Raji (cell line): ENCODE results near the gene CAPN13.

ENCODE experiments used
- POLR2A ChIP-seq: IDR thresholded peaks from 2 replicates; pipeline ENCODE4 v1.6.1; 2011; ENCODE audit warnings: low read depth, low read length, control low read depth; ENCODE audit not compliant: insufficient read depth

The CAPN13 gene

GRCh38 chr2:30706534-30707303 is 100.5 kb downstream of the CAPN13 start:
- TF ChIP-seq POLR2A: no peak

DNA sequence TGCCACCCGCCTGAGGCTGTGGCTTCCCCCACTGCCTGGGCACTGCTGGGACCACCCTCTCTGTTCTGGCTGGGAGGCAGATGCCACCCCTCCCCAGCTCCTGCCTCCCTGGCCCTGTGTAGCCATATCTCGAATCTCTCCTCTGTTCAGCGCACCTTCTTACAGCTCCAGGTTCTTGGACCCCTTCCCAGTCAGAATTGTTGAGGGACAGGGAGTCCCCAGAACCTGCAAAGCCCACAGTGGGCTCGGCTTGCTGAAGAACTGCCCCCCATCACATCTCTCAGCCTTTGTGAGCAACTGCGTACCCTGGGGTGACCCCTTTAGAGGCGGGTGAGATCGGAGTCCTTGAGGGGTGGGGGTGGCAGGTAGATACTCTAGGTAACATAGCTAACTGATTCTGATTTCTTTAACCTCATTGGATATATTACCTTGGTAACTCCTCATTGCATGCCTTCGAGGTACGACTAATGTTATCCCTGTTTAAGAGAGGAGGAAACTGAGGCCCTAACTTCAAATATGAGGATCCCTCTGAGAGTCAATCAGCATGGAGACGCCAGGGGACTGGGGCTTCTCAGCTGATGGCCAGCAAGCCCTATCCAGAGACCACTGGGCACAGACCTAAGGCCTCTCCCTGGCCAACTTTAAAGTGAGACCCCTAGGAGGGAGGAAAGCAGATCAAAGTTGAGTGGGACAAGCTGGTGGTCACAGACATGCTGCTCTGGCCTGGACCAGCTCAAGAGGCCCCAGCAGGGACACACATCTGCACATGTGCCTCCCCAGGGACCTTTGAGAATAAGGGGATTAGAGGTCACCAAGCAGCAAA is 101.3 kb downstream of the CAPN13 start:
- no peak for TF ChIP-seq POLR2A

DNA sequence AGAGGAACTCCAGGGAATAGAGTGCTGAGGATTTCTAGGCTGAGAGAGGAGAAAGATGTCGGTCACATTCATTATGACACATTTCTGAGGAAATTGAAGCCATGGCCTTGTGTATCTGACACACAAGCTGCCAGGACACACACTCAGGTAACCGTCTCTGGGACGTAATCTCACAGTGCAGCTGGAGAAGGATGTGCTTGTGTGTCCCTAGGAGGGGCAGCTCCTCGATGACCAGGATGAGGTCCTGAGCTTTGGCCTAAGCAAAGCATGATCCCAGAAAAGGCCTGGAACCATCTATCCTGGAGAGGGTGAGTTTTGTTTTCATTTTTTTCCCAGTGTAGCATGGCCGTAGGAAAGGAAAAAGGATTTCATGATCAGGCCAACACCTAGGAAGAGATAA is 102.2 kb downstream of the CAPN13 start:
- TF ChIP-seq POLR2A: no peak

GRCh38 chr2:30704309-30705020 is 102.8 kb downstream of the CAPN13 start:
- TF ChIP-seq POLR2A: no peak

GRCh38 chr2:30702694-30703093 is 104.6 kb downstream of the CAPN13 start:
- TF ChIP-seq POLR2A: no peak

- TF ChIP-seq POLR2A: no peak
These were observed 105.5 kb downstream of the CAPN13 start for GRCh38 chr2:30701782-30702181.

DNA sequence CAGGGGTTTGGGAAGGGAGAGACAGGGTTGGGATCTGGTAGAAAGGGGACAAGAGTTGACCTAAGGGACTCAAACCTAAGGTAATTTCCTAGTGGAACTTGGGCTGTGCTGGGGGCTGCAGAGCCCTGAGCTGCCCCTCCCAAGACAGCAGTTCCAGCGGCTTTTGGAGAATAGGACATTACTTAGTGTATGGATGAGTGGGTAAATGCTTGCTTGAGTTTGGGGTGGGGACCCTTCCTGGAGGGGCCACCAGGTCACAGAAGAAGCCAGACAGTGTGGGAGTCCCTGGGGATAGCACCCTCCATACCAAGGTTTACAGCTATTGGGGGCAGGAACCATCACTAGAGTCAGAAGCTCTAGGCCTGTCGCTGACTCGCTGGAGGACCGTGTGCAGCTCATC is 111.5 kb downstream of the CAPN13 start:
- TF ChIP-seq POLR2A: no peak

DNA sequence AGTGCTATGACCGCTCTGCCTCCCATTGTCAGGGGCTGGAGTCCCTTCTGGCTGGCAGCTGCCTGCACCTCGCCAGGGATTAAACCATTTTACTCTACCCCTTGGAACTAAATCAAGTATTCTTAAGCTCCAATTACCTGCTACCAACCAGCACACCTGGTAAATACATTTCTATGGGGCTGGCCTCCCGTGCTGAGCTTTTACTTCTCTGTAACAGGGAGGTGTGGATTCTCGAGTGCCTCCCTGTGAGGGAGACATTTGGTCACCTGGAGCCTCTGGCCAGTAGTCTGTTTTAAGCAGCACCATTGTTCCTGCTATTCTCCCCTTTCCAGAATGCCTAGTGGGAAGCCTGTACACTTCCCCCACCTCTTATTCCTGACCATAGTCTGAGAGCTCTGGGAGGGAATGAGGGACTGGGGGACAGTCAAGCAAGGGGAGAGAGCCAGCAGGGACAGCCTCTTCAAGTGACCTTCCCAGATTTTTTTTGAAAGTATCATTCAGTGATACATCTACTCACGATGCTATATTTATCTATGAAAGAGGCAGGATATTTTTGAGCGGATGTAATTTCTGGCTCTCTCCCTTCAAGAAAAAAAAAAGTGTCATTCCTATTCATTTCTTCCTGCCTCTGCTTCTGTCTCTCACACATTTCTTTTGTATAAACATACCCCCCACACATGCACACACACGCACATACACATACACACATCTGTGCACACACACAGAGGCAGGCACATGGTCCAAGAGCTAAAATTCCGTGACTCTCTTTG is 112.8 kb downstream of the CAPN13 start:
- TF ChIP-seq POLR2A: no peak

GRCh38 chr2:30693821-30694281 is 113.4 kb downstream of the CAPN13 start:
- TF ChIP-seq POLR2A: no peak

DNA sequence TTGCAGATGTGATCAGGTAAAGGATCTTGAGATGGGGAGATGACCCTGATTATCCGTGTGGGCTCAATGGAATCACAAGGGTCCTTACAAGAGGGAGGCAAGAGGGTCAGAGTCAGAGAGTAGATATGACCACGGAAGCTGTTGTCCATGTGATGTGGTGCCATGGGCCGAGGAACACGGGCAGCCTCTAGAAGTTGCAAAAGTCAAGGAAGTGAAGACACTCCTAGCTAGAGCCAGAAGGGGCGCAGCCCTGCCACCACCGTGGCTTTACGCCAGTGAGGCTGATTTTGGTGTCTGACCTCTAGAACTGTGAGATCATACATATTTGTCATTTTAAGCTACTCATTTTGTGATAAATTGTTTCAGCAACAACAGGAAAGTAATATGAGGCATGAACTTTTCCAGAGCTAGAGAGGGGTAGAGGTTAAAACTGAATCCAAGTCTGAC is 114.4 kb downstream of the CAPN13 start:
- TF ChIP-seq POLR2A: no peak

DNA sequence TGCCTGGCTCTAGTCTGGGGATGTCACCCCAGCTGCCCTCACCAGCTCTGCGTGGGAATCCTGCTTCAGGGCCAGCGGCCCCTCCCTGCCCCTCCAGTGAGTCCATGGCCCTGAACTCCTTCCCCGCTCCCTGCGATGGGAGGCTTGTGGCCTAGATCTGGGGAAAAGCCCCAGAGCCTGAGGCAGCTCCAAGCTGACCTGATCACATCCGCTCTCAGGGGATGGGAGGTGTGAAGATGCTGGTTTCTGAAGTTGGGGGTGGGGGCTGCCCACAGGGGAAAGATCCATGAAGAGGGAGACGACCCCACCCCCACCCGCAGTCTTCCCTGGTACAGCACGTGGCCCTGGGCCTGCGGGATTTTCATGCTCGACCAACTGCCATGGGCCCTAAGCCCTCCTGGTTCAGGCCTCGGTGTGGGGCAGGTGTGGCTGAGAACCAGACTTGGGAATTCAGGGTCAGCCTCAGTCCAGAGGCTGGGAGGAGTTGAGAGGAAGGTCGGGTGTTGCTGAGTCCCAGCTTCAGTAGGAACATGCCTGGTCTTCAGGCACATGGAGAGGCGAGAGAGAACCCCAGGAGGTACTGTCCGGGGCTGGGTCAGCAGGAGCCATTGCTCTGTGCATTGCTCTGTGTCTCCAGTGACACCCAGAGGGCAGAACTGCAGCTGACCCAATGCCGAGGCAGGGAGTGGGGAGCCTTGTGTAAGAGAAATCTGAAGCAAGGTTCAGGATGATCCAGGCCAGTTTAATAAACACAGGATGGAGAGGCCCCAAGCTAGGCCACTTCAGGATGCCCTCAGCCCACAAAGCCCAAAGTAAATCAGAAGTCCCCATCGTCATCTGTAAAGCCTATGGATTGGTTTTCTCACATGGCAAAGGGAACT is 115.1 kb downstream of the CAPN13 start:
- TF ChIP-seq POLR2A: no peak

- TF ChIP-seq POLR2A: no peak
These were observed 115.9 kb downstream of the CAPN13 start for GRCh38 chr2:30691091-30691947.

DNA sequence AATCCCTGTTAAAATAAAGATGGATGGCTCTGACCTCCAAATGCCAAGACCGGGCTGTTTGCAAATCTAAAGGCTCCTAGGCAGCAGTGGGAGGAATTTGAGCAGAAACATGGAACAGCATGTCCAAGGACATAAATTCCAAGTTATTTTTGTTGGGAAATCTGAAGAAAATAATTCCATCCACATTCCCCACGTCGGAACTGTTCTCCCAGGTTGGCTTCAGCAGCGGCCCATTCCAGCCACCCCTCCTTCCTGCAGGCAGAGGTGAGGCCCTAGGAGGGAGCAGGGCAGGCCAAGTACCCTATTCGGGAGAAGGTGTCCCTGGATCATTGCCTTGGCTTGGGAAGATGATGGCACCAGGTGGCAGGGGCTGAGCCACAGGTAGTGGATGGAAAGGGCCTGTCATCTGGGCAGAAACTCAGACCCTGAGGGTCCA is 117.1 kb downstream of the CAPN13 start:
- no peak for TF ChIP-seq POLR2A
